ENCODE measurements around the gene TMPRSS9.

DNA sequence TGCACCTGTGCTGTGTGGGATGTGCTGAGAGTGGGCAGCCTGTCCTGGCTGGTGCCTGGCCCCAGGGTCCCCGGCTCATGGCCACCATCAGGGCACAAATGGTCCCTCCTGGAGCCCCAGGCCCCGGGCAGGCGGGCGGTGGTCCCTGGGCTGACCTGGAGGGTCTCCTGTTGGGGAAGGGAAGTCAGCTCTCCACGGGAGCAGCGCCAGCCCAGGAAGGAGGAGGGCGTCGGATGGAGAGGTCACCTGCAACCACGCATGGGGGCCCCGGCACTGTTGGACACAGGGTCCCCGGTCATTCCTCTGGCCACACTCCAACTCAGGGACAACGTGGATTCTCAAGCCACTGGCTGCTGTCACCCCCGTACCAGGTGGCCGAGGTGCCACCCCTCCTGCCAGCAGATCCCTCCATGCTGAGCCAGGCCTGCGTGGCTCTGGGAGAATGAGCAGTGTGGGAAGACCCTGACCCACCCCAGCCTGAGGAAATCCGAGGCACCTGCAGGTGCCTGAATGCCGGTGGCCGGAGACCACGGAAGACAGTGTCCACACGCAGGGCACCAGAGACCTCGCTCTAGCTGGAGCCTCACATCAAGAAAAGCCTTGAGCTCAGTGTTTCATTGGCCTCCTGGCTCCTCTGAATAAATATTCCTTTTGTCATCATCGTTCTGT lies 83.2 kb downstream of the TMPRSS9 start:
- no peak for TF ChIP-seq POLR2AphosphoS5 (IDR thresholded peaks at IDR 0.05)
- TF ChIP-seq, protein P1, sequence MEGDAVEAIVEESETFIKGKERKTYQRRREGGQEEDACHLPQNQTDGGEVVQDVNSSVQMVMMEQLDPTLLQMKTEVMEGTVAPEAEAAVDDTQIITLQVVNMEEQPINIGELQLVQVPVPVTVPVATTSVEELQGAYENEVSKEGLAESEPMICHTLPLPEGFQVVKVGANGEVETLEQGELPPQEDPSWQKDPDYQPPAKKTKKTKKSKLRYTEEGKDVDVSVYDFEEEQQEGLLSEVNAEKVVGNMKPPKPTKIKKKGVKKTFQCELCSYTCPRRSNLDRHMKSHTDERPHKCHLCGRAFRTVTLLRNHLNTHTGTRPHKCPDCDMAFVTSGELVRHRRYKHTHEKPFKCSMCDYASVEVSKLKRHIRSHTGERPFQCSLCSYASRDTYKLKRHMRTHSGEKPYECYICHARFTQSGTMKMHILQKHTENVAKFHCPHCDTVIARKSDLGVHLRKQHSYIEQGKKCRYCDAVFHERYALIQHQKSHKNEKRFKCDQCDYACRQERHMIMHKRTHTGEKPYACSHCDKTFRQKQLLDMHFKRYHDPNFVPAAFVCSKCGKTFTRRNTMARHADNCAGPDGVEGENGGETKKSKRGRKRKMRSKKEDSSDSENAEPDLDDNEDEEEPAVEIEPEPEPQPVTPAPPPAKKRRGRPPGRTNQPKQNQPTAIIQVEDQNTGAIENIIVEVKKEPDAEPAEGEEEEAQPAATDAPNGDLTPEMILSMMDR (IDR thresholded peaks at IDR 0.05) = no peak
